RWPE1 (cell line): ENCODE data around the gene IRF7.
A peak's percentile ranks its signal among the peaks of the same experiment; 100 is the strongest.

Experiments used
- CTCF ChIA-PET: fragments of 350-600 bp; sonication (Branson Sonifier 250); formaldehyde crosslinking; extraction: SDS; loops from one replicate; lab custom pipeline; 2021; lab: Yijun Ruan, JAX
- POLR2A ChIA-PET: fragments of 400-600 bp; formaldehyde crosslinking; extraction: SDS; loops from one replicate; lab custom pipeline; 2020; ENCODE audit warnings: antibody characterized with exemption; ENCODE audit not compliant: low non-redundant PET; lab: Yijun Ruan, JAX
- DNase-seq: peaks from one replicate; pipeline ENCODE4 v3.0.0; 2012; ENCODE audit warnings: low spot score
- H3K27ac ChIP-seq: fragments of 450-650 bp; 2 replicates; pipeline ENCODE4 v1.5.1; 2017
- CTCF ChIP-seq: fragments of 450-650 bp; conservative IDR thresholded peaks from 2 replicates; pipeline ENCODE4 v1.5.1; 2017; ENCODE audit warnings: low read depth, mild to moderate bottlenecking

The IRF7 gene

DNA sequence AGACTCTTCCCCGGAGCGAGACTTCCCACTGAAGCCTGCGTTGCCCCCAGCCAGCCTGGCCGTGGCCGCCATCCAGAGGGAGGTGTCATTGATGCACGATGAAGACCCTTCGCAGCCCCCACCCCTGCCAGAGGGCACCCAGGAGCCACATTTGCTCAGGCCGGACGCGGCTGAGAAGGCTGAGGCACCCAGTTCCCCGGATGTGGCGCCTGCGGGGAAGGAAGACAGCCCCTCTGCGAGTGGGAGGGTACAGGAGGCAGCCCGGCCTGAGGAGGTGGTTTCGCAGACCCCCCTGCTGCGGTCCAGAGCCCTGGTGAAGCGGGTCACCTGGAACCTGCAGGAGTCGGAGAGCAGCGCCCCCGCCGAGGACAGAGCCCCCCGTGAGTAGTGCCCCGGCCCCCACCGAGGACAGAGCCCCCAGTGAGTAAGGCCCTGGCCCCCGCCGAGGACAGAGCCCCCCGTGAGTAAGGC, 6.4 kb downstream of the IRF7 start:
- no peak for TF ChIP-seq CTCF
- CTCF ChIA-PET, result no interaction called here
- POLR2A ChIA-PET, result no interaction called here

DNA sequence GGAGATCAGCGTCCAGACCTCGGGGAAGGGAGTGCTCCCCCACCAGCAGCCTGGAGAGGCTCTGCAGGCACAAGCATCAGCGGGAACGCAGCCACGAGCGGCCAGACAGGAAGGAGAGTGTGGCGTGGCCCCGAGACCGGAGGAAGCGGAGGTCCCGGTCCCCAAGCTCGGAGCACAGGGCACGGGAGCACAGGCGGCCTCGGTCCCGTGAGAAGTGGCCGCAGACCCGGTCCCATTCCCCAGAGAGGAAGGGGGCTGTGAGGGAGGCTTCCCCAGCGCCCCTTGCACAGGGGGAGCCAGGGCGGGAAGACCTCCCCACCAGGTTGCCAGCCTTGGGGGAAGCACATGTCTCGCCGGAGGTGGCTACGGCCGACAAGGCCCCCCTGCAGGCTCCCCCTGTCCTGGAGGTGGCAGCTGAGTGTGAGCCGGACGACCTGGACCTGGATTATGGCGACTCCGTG, 6.9 kb downstream of the IRF7 start:
- CTCF ChIA-PET, result no interaction called here
- POLR2A ChIA-PET, result no interaction called here
- DNase-seq, result no peak
- H3K27ac ChIP-seq, result no peak overlapping the region
- no peak for TF ChIP-seq CTCF

More for the DNA sequence above, 6.4 kb downstream of the IRF7 start:
- no peak for DNase-seq
- H3K27ac ChIP-seq, result peak overlapping the region; percentile 88

GRCh38 chr11:607971-608659, 7.6 kb downstream of the IRF7 start:
- no peak for DNase-seq
- TF ChIP-seq CTCF, result no peak
- ChIA-PET CTCF (no interaction called here), POLR2A (interaction anchor here (1.1 kb wide), 1 partner anchor 7 kb away, joined by 3 read pairs; the partner anchor contains the start of gene IRF7)
- peak overlapping the region; percentile 79 for H3K27ac ChIP-seq

GRCh38 chr11:607020-607780, 8.6 kb downstream of the IRF7 start:
- TF ChIP-seq CTCF, result no peak
- ChIA-PET CTCF (no interaction called here), POLR2A (interaction anchor here (1.1 kb wide), 1 partner anchor 8 kb away, joined by 3 read pairs; the partner anchor contains the start of gene IRF7)
- peak overlapping the region; percentile 79 for H3K27ac ChIP-seq
- DNase-seq, result no peak

DNA sequence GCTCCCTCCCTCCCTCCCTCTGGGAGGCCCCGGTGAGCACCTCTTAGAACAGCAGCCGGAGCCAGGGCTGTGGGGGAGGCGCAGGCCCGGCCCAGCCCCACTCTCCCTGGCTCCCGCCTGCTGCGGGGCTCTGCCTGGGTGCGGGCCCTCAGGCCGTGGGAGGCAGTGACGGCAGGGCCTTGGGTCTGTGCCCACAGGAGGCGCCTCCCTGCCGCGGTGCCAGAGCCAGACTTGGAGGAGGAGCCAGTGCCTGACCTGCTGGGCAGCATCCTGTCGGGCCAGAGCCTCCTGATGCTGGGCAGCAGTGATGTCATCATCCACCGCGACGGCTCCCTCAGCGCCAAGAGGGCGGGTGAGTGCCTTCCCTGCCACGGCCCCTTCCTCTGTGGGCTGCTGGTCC, 9.5 kb downstream of the IRF7 start:
- H3K27ac ChIP-seq, result peak overlapping the region; percentile 79
- ChIA-PET CTCF (no interaction called here), POLR2A (no interaction called here)
- DNase-seq, result peak; percentile 82
- no peak for TF ChIP-seq CTCF

GRCh38 chr11:605286-606129, 10.2 kb downstream of the IRF7 start:
- CTCF ChIA-PET, result no interaction called here
- TF ChIP-seq CTCF, result no peak
- peak overlapping the region; percentile 79 for H3K27ac ChIP-seq

More at GRCh38 chr11:605286-606129, 10.2 kb downstream of the IRF7 start:
- no peak for DNase-seq
- POLR2A ChIA-PET, result no interaction called here
